Spleen (tissue), 11 donors: ENCODE data around the gene EPN3. TPM values are rescaled to one million over a fixed set of nuclear protein-coding genes. Genes with fewer than 3 reads are reported as not detected.

ENCODE experiments used
- DNase-seq: peaks from one replicate; pipeline ENCODE4 v3.0.0-alpha.2; 2020
- H3K27ac ChIP-seq, 8 donors: fragments of 200-600 bp; sonication (generic) in 7 of 8; 1 replicate in 4 of 8; 2 replicates in 4 of 8; pipeline versions ENCODE4 v1.5.0 to v1.8.0; 2016 to 2021; ENCODE audit warnings: inconsistent platforms in 4 of 8, mild to moderate bottlenecking in 4 of 8, moderate library complexity in 1 of 8
- H3K27me3 ChIP-seq, 7 donors: fragments of 200-600 bp; sonication (generic) in 6 of 7; replicated peaks in 1 of 7; 1 replicate in 4 of 7; 2 replicates in 3 of 7; pipeline versions ENCODE4 v1.5.0 to v1.8.0; 2016 to 2021; ENCODE audit warnings: inconsistent platforms in 3 of 7, mild to moderate bottlenecking in 1 of 7
- H3K36me3 ChIP-seq, 6 donors: fragments of 200-600 bp; sonication (generic) in 5 of 6; 1 replicate in 4 of 6; 2 replicates in 2 of 6; pipeline versions ENCODE4 v1.5.0 to v1.8.0; 2016 to 2021; ENCODE audit warnings: inconsistent platforms in 2 of 6
- H3K4me1 ChIP-seq, 6 donors: fragments of 200-600 bp; sonication (generic) in 5 of 6; 1 replicate in 3 of 6; 2 replicates in 3 of 6; pipeline versions ENCODE4 v1.5.0 to v1.8.0; 2016 to 2021; ENCODE audit warnings: inconsistent platforms in 3 of 6
- H3K4me3 ChIP-seq, 8 donors: fragments of 200-600 bp; sonication (generic) in 7 of 8; 1 replicate in 4 of 8; 2 replicates in 4 of 8; pipeline versions ENCODE4 v1.5.0 to v1.8.0; 2016 to 2021; ENCODE audit warnings: inconsistent platforms in 4 of 8, mild to moderate bottlenecking in 4 of 8, moderate library complexity in 2 of 8
- H3K9me3 ChIP-seq, 8 donors: fragments of 200-600 bp; sonication (generic) in 7 of 8; 1 replicate in 4 of 8; 2 replicates in 4 of 8; pipeline versions ENCODE4 v1.5.0 to v1.8.0; 2016 to 2021; ENCODE audit warnings: inconsistent platforms in 4 of 8
- CTCF ChIP-seq, 11 experiments: fragments of 200-600 bp in 7 of 11; fragments of 450-650 bp in 4 of 11; sonication (generic) in 4 of 11; IDR thresholded peaks in 8 of 11; conservative IDR thresholded peaks in 3 of 11; 1 replicate in 7 of 11; 2 replicates in 4 of 11; pipeline versions ENCODE4 v1.4.0 to v1.8.0; 2016 to 2021; ENCODE audit warnings: antibody characterized with exemption in 11 of 11, inconsistent platforms in 4 of 11, mild to moderate bottlenecking in 1 of 11
- POLR2A ChIP-seq, 3 donors: fragments of 450-650 bp; IDR thresholded peaks; one replicate each; pipeline ENCODE4 v1.5.1; 2017; ENCODE audit warnings: antibody characterized with exemption in 3 of 3, mild to moderate bottlenecking in 1 of 3
- POLR2AphosphoS5 ChIP-seq, 3 donors: sonication (generic); formaldehyde crosslinking; IDR thresholded peaks; one replicate each; pipeline ENCODE4 v1.5.1; 2017; ENCODE audit warnings: antibody characterized with exemption in 3 of 3
- WGBS, 5 donors: extraction: QIAGEN DNeasy Blood & Tissue Kit in 3 of 5; methylation state at CpG; one replicate each; pipeline versions ENCODE4 v1.1.5 to v1.1.7; 2013 to 2018; 5-methylcytosine and 5-hydroxymethylcytosine counted together
- intact Hi-C: fragments of 100-400 bp; cut with DNase I; formaldehyde crosslinking; loops from one replicate; pipeline ENCODE4 v1.15.0; 2023; ENCODE audit warnings: low total_unique reads
- polyA plus RNA-seq, 3 donors: library from polyadenylated mRNA; stranded (reverse); fragments of 200-250 nt; gene quantifications; one replicate each; pipeline ENCODE4 v1.2.1, GENCODE V29; 2013
- total RNA-seq, 7 donors: library from RNA; depleted of rRNA in 3 of 7; stranded (reverse); fragments of >200 nt in 3 of 7; fragmentation: NEBNext Ultra II Directional in 4 of 7; extraction: Animal tissue kit (Norgen Biotek cat#: 25700) in 4 of 7; gene quantifications; one replicate each; pipeline versions ENCODE4 v1.1.0 to v1.2.1, GENCODE V29; 2016 to 2021
- donor health status: healthy with polysubstance abuse.
- donor health status: DM: no; HTN: no; CAD: no; lungs with moderate emphysema.
- donor health status: DM: no; HTN: no; CAD: no.
- donor health status: Bipolar disorder and iron deficiency.
- donor health status: healthy.
- donor health status: DM: no; HTN: no; CAD: no.
- donor health status: DM: yes; HTN: yes; CAD: no.

EPN3 gene
- total and polyA plus RNA-seq, 10 donors, result 0.02 to 0.16 TPM; not detected in 8

DNA sequence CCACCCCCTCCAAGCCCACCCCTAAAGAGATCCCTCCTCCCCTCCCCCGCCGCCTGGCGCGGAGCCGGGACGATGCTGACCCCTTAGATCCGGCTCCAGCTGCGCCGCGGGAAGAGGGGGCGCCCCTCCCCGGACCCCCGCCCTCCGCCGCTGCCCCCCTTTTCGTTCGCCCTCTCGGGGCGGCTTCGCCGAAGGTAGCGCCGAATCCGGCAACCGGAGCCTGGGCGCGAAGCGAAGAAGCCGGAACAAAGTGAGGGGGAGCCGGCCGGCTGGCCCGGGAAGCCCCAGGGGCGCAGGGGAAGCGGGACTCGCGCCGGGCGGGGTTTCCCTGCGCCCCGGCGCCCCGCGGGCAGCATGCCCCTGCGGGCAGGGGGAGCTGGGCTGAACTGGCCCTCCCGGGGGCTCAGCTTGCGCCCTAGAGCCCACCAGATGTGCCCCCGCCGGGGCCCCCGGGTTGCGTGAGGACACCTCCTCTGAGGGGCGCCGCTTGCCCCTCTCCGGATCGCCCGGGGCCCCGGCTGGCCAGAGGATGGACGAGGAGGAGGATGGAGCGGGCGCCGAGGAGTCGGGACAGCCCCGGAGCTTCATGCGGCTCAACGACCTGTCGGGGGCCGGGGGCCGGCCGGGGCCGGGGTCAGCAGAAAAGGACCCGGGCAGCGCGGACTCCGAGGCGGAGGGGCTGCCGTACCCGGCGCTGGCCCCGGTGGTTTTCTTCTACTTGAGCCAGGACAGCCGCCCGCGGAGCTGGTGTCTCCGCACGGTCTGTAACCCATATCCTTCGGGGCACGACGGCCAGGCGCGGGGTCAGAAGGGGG is 28.6 kb downstream of the EPN3 start:
- WGBS, 5 donors, result 1 to 3% (median 2%) methylated on average over 12 to 88 of the region's 88 CpGs
- H3K4me3 ChIP-seq, result peak overlapping the region; percentile 44 to 80 (median 57)
- H3K27ac ChIP-seq, result no peak overlapping the region
- no peak for TF ChIP-seq POLR2A (IDR thresholded peaks at IDR 0.05)
- no peak for TF ChIP-seq CTCF (IDR thresholded peaks at IDR 0.05 in 8 of 11, conservative IDR thresholded peaks at IDR 0.05 in 3 of 11)
- no peak for TF ChIP-seq POLR2AphosphoS5 (IDR thresholded peaks at IDR 0.05)
- no peaks in the 10 kb centered on the region for H3K9me3 ChIP-seq
- peaks cover 25 to 66% (median 45%) of the 10 kb centered on the region in 6 donors for H3K4me1 ChIP-seq
- DNase-seq, result no peak
- H3K27me3 ChIP-seq, result peaks cover 14 to 96% (median 72%) of the 10 kb centered on the region in 7 donors
- intact Hi-C loops, result no loop called here
- peaks cover 0 to 8% (median 0%) of the 10 kb centered on the region in 6 donors for H3K36me3 ChIP-seq

- Histone ChIP-seq H3K4me3 (peak overlapping the region in 3 of 8 donors; percentile 58 to 80 (median 65)), H3K4me1 (peaks cover 25 to 66% (median 45%) of the 10 kb centered on the region in 6 donors), H3K36me3 (peaks cover 0 to 2% (median 0%) of the 10 kb centered on the region in 6 donors), H3K27me3 (peaks cover 14 to 100% (median 72%) of the 10 kb centered on the region in 7 donors), H3K9me3 (no peaks in the 10 kb centered on the region), H3K27ac (no peak overlapping the region)
- 1 to 2% (median 1%) methylated on average over 19 to 26 of the region's 27 CpGs; no CpG with 5 or more reads in 2 of the 5 donors for WGBS, 5 donors
- intact Hi-C loops, result no loop called here
- no peak for TF ChIP-seq POLR2AphosphoS5 (IDR thresholded peaks at IDR 0.05)
- no peak for TF ChIP-seq CTCF (IDR thresholded peaks at IDR 0.05 in 8 of 11, conservative IDR thresholded peaks at IDR 0.05 in 3 of 11)
- TF ChIP-seq POLR2A (IDR thresholded peaks at IDR 0.05), result no peak
- DNase-seq, result no peak
These were observed 29.2 kb downstream of the EPN3 start for GRCh38 chr17:50561746-50562141.

DNA sequence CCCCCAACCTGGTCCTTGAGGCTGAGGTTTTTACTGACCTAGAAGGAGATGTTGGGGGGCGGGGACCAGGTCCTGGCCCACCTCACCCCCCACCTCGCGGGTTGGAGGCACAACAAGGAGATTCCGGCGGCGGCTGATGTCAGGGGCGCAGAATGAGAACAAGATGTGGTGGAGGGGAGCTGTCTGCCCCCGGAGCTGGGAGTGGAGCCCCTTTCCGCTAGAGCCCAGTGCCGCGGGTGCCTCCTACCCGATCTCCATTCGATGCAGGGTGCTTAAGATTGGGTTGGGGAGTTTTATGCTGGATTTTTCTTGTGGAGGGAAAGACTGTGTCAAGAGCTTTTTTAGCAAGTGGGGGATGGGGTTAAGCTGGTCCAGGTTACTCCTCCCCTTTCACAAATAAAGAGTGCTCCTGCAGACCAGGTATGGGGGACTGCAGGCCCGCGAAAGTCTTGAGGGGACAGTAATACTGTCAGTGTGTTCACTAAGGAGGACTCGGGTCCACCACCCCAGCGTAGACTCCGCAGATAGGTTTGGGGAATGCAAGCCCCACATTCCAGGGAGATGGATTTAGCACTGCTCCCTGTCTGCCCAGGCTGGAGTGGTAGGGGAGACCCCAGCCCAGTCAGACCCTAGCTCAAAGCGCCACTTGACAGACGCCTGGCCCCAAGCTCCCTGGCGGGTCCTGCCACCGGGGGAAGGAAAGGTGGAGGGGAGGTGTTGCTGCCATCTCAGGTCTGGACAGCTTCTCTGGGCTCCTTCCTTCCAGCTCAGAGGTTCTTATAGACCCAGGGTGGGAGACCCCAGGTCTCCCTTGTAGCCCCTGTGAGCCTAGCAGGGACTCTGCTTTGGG is 29.9 kb downstream of the EPN3 start:
- intact Hi-C loops, result no loop called here
- peaks cover 14 to 100% (median 72%) of the 10 kb centered on the region in 7 donors for H3K27me3 ChIP-seq
- peak overlapping the region in 1 of 8 donors; percentile 80 for H3K4me3 ChIP-seq
- no peaks in the 10 kb centered on the region for H3K9me3 ChIP-seq
- 13 to 18% (median 17%) methylated on average over 21 to 22 of the region's 22 CpGs for WGBS, 5 donors
- peaks cover 25 to 66% (median 45%) of the 10 kb centered on the region in 6 donors for H3K4me1 ChIP-seq
- no peak for TF ChIP-seq POLR2AphosphoS5 (IDR thresholded peaks at IDR 0.05)
- no peak for TF ChIP-seq POLR2A (IDR thresholded peaks at IDR 0.05)
- no peak for TF ChIP-seq CTCF (IDR thresholded peaks at IDR 0.05 in 8 of 11, conservative IDR thresholded peaks at IDR 0.05 in 3 of 11)
- DNase-seq, result no peak
- no peaks in the 10 kb centered on the region for H3K36me3 ChIP-seq
- H3K27ac ChIP-seq, result no peak overlapping the region
